Nephron (organoid): ENCODE measurements around the gene STK10.
A peak's percentile ranks its signal among the peaks of the same experiment; 100 is the strongest.

Experiments used
- H3K27ac Mint-ChIP-seq, 3 experiments: 2 replicates each; pipeline ENCODE4 v1.8.0; 2020; ENCODE audit warnings: mixed read lengths in 3 of 3, mild to moderate bottlenecking in 2 of 3, moderate library complexity in 1 of 3
- H3K27me3 Mint-ChIP-seq: 2 replicates; pipeline ENCODE4 v1.8.0; 2021; ENCODE audit warnings: low read depth, mild to moderate bottlenecking, moderate library complexity, mixed read lengths
- H3K36me3 Mint-ChIP-seq: 2 replicates; pipeline ENCODE4 v1.8.0; 2020; ENCODE audit warnings: low read depth, mixed read lengths
- H3K4me1 Mint-ChIP-seq: 2 replicates; pipeline ENCODE4 v1.8.0; 2020; ENCODE audit warnings: mixed read lengths
- H3K4me3 Mint-ChIP-seq, 3 experiments: 2 replicates each; pipeline ENCODE4 v1.8.0; 2020; ENCODE audit warnings: mild to moderate bottlenecking in 3 of 3, mixed read lengths in 3 of 3, moderate library complexity in 2 of 3
- H3K9me3 Mint-ChIP-seq: 2 replicates; pipeline ENCODE4 v1.8.0; 2020; ENCODE audit warnings: mixed read lengths
- TF ChIP-seq, protein P1 (sequence below), 3 experiments: fragments of 200-600 bp; sonication (generic); IDR thresholded peaks; one replicate each; pipeline ENCODE4 v1.5.0; 2021; ENCODE audit warnings: antibody characterized with exemption in 3 of 3; ENCODE audit not compliant: unreplicated experiment in 3 of 3

Gene STK10

DNA sequence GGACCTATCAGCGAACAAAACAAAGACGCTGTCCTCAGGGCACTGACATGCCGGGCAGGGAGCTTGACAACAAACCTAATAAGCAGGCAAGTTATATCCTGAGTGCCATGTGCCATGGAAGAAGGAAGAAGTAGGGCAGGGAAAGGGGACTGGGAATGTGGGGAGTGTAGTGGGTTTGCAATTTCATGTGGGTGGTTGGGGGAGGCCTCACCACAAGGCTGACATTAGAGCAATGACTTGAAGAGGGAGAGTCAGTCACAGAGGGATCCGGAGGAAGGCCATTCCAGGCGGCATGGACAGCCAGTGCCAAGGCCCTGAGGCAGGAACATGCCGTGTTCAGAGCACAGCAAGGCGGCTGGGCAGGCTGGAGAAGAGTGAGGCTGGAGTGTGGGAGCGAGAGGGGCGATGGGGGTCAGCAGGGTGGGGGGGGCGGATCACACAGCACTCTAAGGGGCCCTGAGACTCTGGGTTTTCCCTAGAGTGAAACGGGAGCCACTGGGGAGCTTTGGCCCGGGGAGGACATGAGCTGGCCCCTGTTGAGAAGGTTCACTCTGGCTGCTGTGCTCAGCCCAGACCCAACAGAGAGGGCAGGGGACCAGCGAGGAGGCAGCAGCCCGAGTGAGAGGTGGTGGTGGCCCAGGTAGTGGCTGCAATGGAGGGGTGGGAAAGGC lies 86.3 kb downstream of the STK10 start:
- H3K27me3 Mint-ChIP-seq, result no peaks in the 10 kb centered on the region
- H3K4me1 Mint-ChIP-seq, result peaks cover 53% of the 10 kb centered on the region
- TF ChIP-seq, protein P1, sequence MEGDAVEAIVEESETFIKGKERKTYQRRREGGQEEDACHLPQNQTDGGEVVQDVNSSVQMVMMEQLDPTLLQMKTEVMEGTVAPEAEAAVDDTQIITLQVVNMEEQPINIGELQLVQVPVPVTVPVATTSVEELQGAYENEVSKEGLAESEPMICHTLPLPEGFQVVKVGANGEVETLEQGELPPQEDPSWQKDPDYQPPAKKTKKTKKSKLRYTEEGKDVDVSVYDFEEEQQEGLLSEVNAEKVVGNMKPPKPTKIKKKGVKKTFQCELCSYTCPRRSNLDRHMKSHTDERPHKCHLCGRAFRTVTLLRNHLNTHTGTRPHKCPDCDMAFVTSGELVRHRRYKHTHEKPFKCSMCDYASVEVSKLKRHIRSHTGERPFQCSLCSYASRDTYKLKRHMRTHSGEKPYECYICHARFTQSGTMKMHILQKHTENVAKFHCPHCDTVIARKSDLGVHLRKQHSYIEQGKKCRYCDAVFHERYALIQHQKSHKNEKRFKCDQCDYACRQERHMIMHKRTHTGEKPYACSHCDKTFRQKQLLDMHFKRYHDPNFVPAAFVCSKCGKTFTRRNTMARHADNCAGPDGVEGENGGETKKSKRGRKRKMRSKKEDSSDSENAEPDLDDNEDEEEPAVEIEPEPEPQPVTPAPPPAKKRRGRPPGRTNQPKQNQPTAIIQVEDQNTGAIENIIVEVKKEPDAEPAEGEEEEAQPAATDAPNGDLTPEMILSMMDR (IDR thresholded peaks at IDR 0.05; ENCODE audit: unreplicated experiment in 3 of 3), result no peak
- H3K9me3 Mint-ChIP-seq, result no peaks in the 10 kb centered on the region
- H3K27ac Mint-ChIP-seq, result peak overlapping the region; percentile 95 to 99 (median 99)
- H3K4me3 Mint-ChIP-seq, result peak overlapping the region in 1 of 3 experiments; percentile 38
- H3K36me3 Mint-ChIP-seq, result no peaks in the 10 kb centered on the region

DNA sequence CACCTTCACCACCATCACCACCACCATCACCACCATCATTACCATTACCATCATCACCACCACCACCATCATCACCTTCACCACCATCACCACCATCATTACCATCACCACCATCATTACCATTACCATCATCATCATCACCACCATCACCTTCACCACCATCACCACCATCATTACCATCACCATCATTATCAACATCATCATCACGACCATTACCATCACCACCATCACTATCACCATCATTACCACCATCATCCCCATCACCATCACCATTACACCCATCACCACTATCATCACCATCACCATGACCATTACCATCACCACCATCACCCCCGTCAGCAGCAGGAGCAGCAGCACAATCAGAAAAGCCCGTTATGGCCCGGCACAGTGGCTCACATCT lies 89.1 kb downstream of the STK10 start:
- Mint-ChIP-seq H3K27me3 (peaks cover 7% of the 10 kb centered on the region), H3K4me3 (no peak overlapping the region), H3K27ac (peak overlapping the region in 1 of 3 experiments; percentile 88), H3K4me1 (peaks cover 42% of the 10 kb centered on the region), H3K9me3 (no peaks in the 10 kb centered on the region), H3K36me3 (no peaks in the 10 kb centered on the region)
- TF ChIP-seq, protein P1 (IDR thresholded peaks at IDR 0.05; ENCODE audit: unreplicated experiment in 3 of 3), result no peak

GRCh38 chr5:172098046-172098445 lies 90.0 kb downstream of the STK10 start:
- peak overlapping the region; percentile 83 to 88 (median 87) for H3K27ac Mint-ChIP-seq
- peaks cover 34% of the 10 kb centered on the region for H3K4me1 Mint-ChIP-seq
- H3K4me3 Mint-ChIP-seq, result no peak overlapping the region
- peaks cover 7% of the 10 kb centered on the region for H3K27me3 Mint-ChIP-seq
- H3K36me3 Mint-ChIP-seq, result no peaks in the 10 kb centered on the region
- no peaks in the 10 kb centered on the region for H3K9me3 Mint-ChIP-seq
- TF ChIP-seq, protein P1 (IDR thresholded peaks at IDR 0.05; ENCODE audit: unreplicated experiment in 3 of 3), result no peak

GRCh38 chr5:172097356-172097755 lies 90.7 kb downstream of the STK10 start:
- peak overlapping the region; percentile 83 to 88 (median 87) for H3K27ac Mint-ChIP-seq
- H3K4me3 Mint-ChIP-seq, result peak overlapping the region in 1 of 3 experiments; percentile 0
- H3K4me1 Mint-ChIP-seq, result peaks cover 27% of the 10 kb centered on the region
- TF ChIP-seq, protein P1 (IDR thresholded peaks at IDR 0.05; ENCODE audit: unreplicated experiment in 3 of 3), result no peak
- no peaks in the 10 kb centered on the region for H3K36me3 Mint-ChIP-seq
- H3K9me3 Mint-ChIP-seq, result no peaks in the 10 kb centered on the region
- peaks cover 7% of the 10 kb centered on the region for H3K27me3 Mint-ChIP-seq

GRCh38 chr5:172096207-172096940 lies 91.7 kb downstream of the STK10 start:
- Mint-ChIP-seq H3K9me3 (no peaks in the 10 kb centered on the region), H3K4me3 (no peak overlapping the region), H3K27me3 (peaks cover 7% of the 10 kb centered on the region), H3K27ac (peak overlapping the region; percentile 57 to 78 (median 66)), H3K4me1 (peaks cover 22% of the 10 kb centered on the region), H3K36me3 (no peaks in the 10 kb centered on the region)
- TF ChIP-seq, protein P1 (IDR thresholded peaks at IDR 0.05; ENCODE audit: unreplicated experiment in 3 of 3), result no peak
